ENCODE measurements around the gene HDHD2.

DNA sequence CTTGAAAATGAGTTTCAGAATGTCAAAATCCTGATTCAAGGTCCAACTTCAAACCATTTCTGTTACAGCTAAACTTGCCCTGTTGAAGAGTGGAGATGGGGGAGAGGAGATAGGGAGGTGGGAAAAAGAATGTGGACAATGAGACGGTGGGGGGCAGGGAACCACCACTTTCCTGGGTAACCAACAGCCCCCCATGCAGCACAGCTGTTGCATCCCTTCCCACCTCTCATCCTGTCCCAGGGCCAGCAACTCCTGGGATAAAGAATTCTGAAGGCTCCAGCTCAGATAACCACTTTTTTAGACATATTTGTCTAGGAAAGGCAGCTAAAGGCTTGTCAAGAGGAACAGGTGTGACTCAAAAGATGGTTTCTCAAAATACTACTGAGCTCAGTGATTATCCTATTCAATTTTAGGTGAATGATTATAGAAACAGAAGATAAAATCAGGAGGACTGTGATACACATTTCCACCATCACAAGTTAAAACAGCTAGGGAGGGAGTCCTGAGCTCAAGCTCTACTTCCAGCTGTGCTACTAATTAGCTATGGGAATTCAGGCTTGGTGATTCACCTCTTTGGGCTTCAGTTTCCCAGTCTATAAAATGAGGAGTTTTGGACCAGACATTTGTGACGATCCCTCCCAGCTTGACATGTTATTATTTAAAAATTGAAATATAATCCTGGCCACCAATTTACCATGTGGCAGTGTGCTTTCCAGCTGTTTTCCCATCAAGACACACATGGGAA lies 36.3 kb downstream of the HDHD2 start:
- TF ChIP-seq CTCF (conservative IDR thresholded peaks at IDR 0.05) (no peak), EZH2 (IDR thresholded peaks at IDR 0.05; ENCODE audit: low read depth) (no peak)

All from PC-9 (cell line).